GM12873 (cell line): ENCODE results near the gene CEL.

ENCODE experiments used
- CTCF ChIP-seq: IDR thresholded peaks from 2 replicates; pipeline ENCODE4 v1.5.1; 2012; ENCODE audit warnings: low read depth, mild to moderate bottlenecking, moderate library complexity, low read length, control low read depth; ENCODE audit not compliant: insufficient read depth; ENCODE audit errors: missing control alignments

Gene CEL

GRCh38 chr9:133066181-133066983 lies 4.6 kb downstream of the CEL start:
- no peak for TF ChIP-seq CTCF

- TF ChIP-seq CTCF = no peak
These were observed 5.2 kb downstream of the CEL start for GRCh38 chr9:133067006-133067405.

GRCh38 chr9:133067813-133068212 lies 6.0 kb downstream of the CEL start:
- no peak for TF ChIP-seq CTCF

GRCh38 chr9:133071484-133072150 lies 9.8 kb downstream of the CEL start:
- TF ChIP-seq CTCF = no peak

GRCh38 chr9:133073086-133074014 lies 11.6 kb downstream of the CEL start:
- TF ChIP-seq CTCF = no peak

- TF ChIP-seq CTCF = no peak
These were observed 12.4 kb downstream of the CEL start for GRCh38 chr9:133074111-133074651.
